Measurements from ENCODE around the gene RNU1-2. TPM values are rescaled to one million over a fixed set of nuclear protein-coding genes. Genes with fewer than 3 reads are reported as not detected.
"Not testable (repeated sequence)": the region's sequence is repeated elsewhere in the genome, so short reads cannot be mapped to it uniquely, and the experiment has no call there.

The RNU1-2 gene
- total and polyA plus RNA-seq, 2 of the 8 experiments (the other 6 are each of a cell fraction or from before 2014, with no cell fraction given), result 145 to 1,303 TPM

DNA sequence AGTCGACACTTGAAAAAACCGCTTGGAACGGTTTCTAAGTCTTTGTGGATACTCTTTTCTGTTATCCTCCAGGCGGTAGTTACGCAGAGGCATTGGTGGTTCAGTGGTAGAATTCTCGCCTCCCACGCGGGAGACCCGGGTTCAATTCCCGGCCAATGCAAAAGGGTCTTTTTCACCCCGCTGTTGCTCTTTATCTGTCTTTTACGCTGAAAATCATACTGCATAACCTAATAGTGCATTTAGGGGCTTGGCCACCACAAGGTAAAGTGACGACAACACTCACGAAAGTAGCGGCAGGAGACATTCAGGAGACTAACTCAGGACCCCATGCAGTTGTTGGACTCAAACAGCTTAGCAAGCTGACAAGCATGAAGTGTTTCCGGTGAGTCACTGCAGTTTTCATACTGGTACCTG, 33.9 kb upstream of the RNU1-2 start:
- H2BK20ac ChIP-seq (ENCODE audit: low read length); H2BK5ac ChIP-seq (ENCODE audit: low read depth, low read length); H3K4me2 ChIP-seq (ENCODE audit: insufficient read depth in 1 of 2, low read depth in 2 of 2, low read length in 2 of 2); H3K9ac ChIP-seq (replicated peaks in 1 of 4; ENCODE audit: extremely low read depth in 1 of 4, low read depth in 3 of 4, low read length in 3 of 4); H2BK120ac ChIP-seq (replicated peaks; ENCODE audit: low read depth, low read length); H3K23ac ChIP-seq (ENCODE audit: insufficient read length); CTCF ChIA-PET (ENCODE audit: partially characterized antibody); H3K56ac ChIP-seq (replicated peaks; ENCODE audit: insufficient read length, low read depth, low read length); H4K8ac ChIP-seq (ENCODE audit: extremely low read depth, insufficient read depth, low read length); H3K27ac ChIP-seq (ENCODE audit: low read depth, low read length); H4K20me1 ChIP-seq (replicated peaks in 1 of 2; ENCODE audit: control insufficient read depth in 1 of 2, insufficient read depth in 2 of 2, low read length in 2 of 2); H3K9me3 ChIP-seq (ENCODE audit: insufficient read depth in 2 of 2, low read depth in 1 of 2, low read length in 1 of 2); H3K4ac ChIP-seq (replicated peaks; ENCODE audit: insufficient read length, low read depth, low read length); H3K79me2 ChIP-seq (ENCODE audit: control insufficient read depth in 1 of 2, insufficient read depth in 2 of 2, low read length in 2 of 2); H3K27me3 ChIP-seq (replicated peaks in 1 of 4; ENCODE audit: control insufficient read depth in 3 of 4, extremely low read depth in 1 of 4, insufficient read depth in 3 of 4, low read length in 3 of 4); H2BK15ac ChIP-seq (ENCODE audit: low read length); H4K5ac ChIP-seq (ENCODE audit: insufficient read length, low read depth, low read length); H3K14ac ChIP-seq (ENCODE audit: insufficient read length); H3K36me3 ChIP-seq (ENCODE audit: control insufficient read depth in 2 of 4, insufficient read depth in 4 of 4, low read length in 3 of 4); H2AK5ac ChIP-seq (ENCODE audit: low read depth, low read length); H3K79me1 ChIP-seq (ENCODE audit: low read depth, low read length); H3K18ac ChIP-seq (ENCODE audit: extremely low read depth, low read length); H4K91ac ChIP-seq (replicated peaks; ENCODE audit: insufficient read length, low read length); POLR2A ChIA-PET (ENCODE audit: partially characterized antibody); H2AFZ ChIP-seq (ENCODE audit: low read length); H3K23me2 ChIP-seq (ENCODE audit: low read depth, low read length); H3K4me1 ChIP-seq (replicated peaks in 1 of 4; ENCODE audit: control insufficient read depth in 3 of 4, insufficient read depth in 4 of 4, low read length in 3 of 4); H3K4me3 ChIP-seq (ENCODE audit: extremely low read depth in 1 of 4, insufficient read depth in 2 of 4, low read depth in 3 of 4, low read length in 4 of 4); H2BK12ac ChIP-seq (ENCODE audit: low read depth, low read length): not testable (repeated sequence)
- peak; percentile 66 for FAIRE-seq
- TF ChIP-seq BACH1 (IDR thresholded peaks at IDR 0.05; ENCODE audit: low read length), result 0 out of 2 replicates have a peak, but pooled peaks have one; percentile 32
- TF ChIP-seq TBP (IDR thresholded peaks at IDR 0.05; ENCODE audit: low read depth, low read length), result peak; percentile 95
- peak in 1 of 2 experiments; percentile 92 for DNase-seq (ENCODE audit: low read depth in 1 of 2, low spot score in 2 of 2)
- WGBS, 2 experiments (ENCODE audit: extremely low coverage in 1 of 2, insufficient coverage in 1 of 2, insufficient read length in 1 of 2, insufficient replicate concordance in 2 of 2, low coverage in 1 of 2, low lambda C conversion rate in 2 of 2, missing lambda C conversion rate in 1 of 2), result 28% methylated on average over 12 of the region's 16 CpGs; no CpG with 5 or more reads in 1 of the 2 experiments

DNA sequence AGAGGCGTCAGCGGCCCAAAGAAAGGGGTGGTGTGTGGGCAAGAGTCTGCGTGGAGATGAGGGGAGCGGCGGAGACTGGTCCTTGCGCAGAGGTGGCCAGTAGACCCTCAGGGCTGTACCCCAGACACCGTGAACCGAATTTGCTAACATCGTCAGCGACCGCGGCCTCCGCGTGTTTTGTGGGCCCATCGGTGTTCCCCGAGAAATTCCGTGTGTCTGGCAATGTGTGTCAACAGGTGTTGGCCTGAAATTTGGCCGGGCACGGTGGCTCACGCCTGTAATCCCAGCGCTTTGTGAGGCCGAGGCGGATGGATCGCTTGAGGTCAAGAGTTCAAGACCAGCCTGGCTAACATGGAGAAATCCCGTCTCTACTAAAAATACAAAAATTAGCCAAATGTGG, 33.4 kb upstream of the RNU1-2 start:
- H3K23ac ChIP-seq (ENCODE audit: insufficient read length); H3K79me1 ChIP-seq (ENCODE audit: low read depth, low read length); H3K4me1 ChIP-seq (replicated peaks in 1 of 4; ENCODE audit: control insufficient read depth in 3 of 4, insufficient read depth in 4 of 4, low read length in 3 of 4); H3K4me3 ChIP-seq (ENCODE audit: extremely low read depth in 1 of 4, insufficient read depth in 2 of 4, low read depth in 3 of 4, low read length in 4 of 4); H3K18ac ChIP-seq (ENCODE audit: extremely low read depth, low read length); DNase-seq (ENCODE audit: low read depth in 1 of 2, low spot score in 2 of 2); H4K5ac ChIP-seq (ENCODE audit: insufficient read length, low read depth, low read length); H2BK20ac ChIP-seq (ENCODE audit: low read length); H3K27me3 ChIP-seq (replicated peaks in 1 of 4; ENCODE audit: control insufficient read depth in 3 of 4, extremely low read depth in 1 of 4, insufficient read depth in 3 of 4, low read length in 3 of 4); H3K23me2 ChIP-seq (ENCODE audit: low read depth, low read length); H2BK5ac ChIP-seq (ENCODE audit: low read depth, low read length); H4K8ac ChIP-seq (ENCODE audit: extremely low read depth, insufficient read depth, low read length); H4K20me1 ChIP-seq (replicated peaks in 1 of 2; ENCODE audit: control insufficient read depth in 1 of 2, insufficient read depth in 2 of 2, low read length in 2 of 2); H4K91ac ChIP-seq (replicated peaks; ENCODE audit: insufficient read length, low read length); H3K27ac ChIP-seq (ENCODE audit: low read depth, low read length); H2BK15ac ChIP-seq (ENCODE audit: low read length); H3K79me2 ChIP-seq (ENCODE audit: control insufficient read depth in 1 of 2, insufficient read depth in 2 of 2, low read length in 2 of 2); H3K4me2 ChIP-seq (ENCODE audit: insufficient read depth in 1 of 2, low read depth in 2 of 2, low read length in 2 of 2); FAIRE-seq; H2AFZ ChIP-seq (ENCODE audit: low read length); H3K4ac ChIP-seq (replicated peaks; ENCODE audit: insufficient read length, low read depth, low read length); H2AK5ac ChIP-seq (ENCODE audit: low read depth, low read length); H2BK120ac ChIP-seq (replicated peaks; ENCODE audit: low read depth, low read length); H3K9me3 ChIP-seq (ENCODE audit: insufficient read depth in 2 of 2, low read depth in 1 of 2, low read length in 1 of 2); POLR2A ChIA-PET (ENCODE audit: partially characterized antibody); H3K56ac ChIP-seq (replicated peaks; ENCODE audit: insufficient read length, low read depth, low read length); H2BK12ac ChIP-seq (ENCODE audit: low read depth, low read length); H3K36me3 ChIP-seq (ENCODE audit: control insufficient read depth in 2 of 4, insufficient read depth in 4 of 4, low read length in 3 of 4); H3K9ac ChIP-seq (replicated peaks in 1 of 4; ENCODE audit: extremely low read depth in 1 of 4, low read depth in 3 of 4, low read length in 3 of 4); CTCF ChIA-PET (ENCODE audit: partially characterized antibody); H3K14ac ChIP-seq (ENCODE audit: insufficient read length): not testable (repeated sequence)
- WGBS, 2 experiments (ENCODE audit: extremely low coverage in 1 of 2, insufficient coverage in 1 of 2, insufficient read length in 1 of 2, insufficient replicate concordance in 2 of 2, low coverage in 1 of 2, low lambda C conversion rate in 2 of 2, missing lambda C conversion rate in 1 of 2), result 95% methylated on average over 23 of the region's 25 CpGs; no CpG with 5 or more reads in 1 of the 2 experiments

Measured in H1 (cell line).